H1 (cell line): Measurements from ENCODE around the gene TUBA1A. TPM values are rescaled to one million over a fixed set of nuclear protein-coding genes. Genes with fewer than 3 reads are reported as not detected.

Source experiments
- CTCF ChIA-PET: fragments of 300-600 bp; sonication (Branson Sonifier 250); formaldehyde crosslinking; loops from one replicate; lab custom pipeline; 2021; ENCODE audit not compliant: partially characterized antibody; lab: Charles Lee
- POLR2A ChIA-PET: fragments of 300-600 bp; sonication (Branson Sonifier 250); formaldehyde crosslinking; loops from one replicate; lab custom pipeline; 2021; ENCODE audit warnings: inconsistent platforms; ENCODE audit not compliant: partially characterized antibody; lab: Charles Lee
- DNase-seq, 2 experiments: peaks; one replicate each; pipeline versions ENCODE4 v3.0.0 to v3.0.0-alpha.2; 2010 to 2022; ENCODE audit warnings: low spot score in 2 of 2, low read depth in 1 of 2, mixed read lengths in 1 of 2
- FAIRE-seq: peaks from 2 replicates; lab custom pipeline; 2011; peaks lifted over from hg19 to GRCh38; lab: Jason Lieb, UNC
- H2AFZ ChIP-seq: 2 replicates; pipeline ENCODE4 v1.8.1; 2012; ENCODE audit warnings: low read length, inconsistent platforms
- H2AK5ac ChIP-seq: 2 replicates; pipeline ENCODE4 v1.6.1; 2013; ENCODE audit warnings: low read depth, low read length
- H2BK120ac ChIP-seq: replicated peaks from 2 replicates; pipeline ENCODE3; 2013; ENCODE audit warnings: low read depth, low read length, inconsistent platforms
- H2BK12ac ChIP-seq: 2 replicates; pipeline ENCODE4 v1.6.1; 2013; ENCODE audit warnings: low read depth, low read length
- H2BK15ac ChIP-seq: 2 replicates; pipeline ENCODE4 v1.6.1; 2013; ENCODE audit warnings: low read length
- H2BK20ac ChIP-seq: 2 replicates; pipeline ENCODE4 v1.6.1; 2013; ENCODE audit warnings: low read length
- H2BK5ac ChIP-seq: 2 replicates; pipeline ENCODE4 v1.6.1; 2013; ENCODE audit warnings: low read depth, low read length
- H3K14ac ChIP-seq: 2 replicates; pipeline ENCODE4 v1.6.1; 2013; ENCODE audit warnings: inconsistent platforms; ENCODE audit not compliant: insufficient read length
- H3K18ac ChIP-seq: 2 replicates; pipeline ENCODE4 v1.6.1; 2013; ENCODE audit warnings: low read length; ENCODE audit errors: extremely low read depth
- H3K23ac ChIP-seq: 2 replicates; pipeline ENCODE4 v1.6.1; 2013; ENCODE audit warnings: inconsistent platforms; ENCODE audit not compliant: insufficient read length
- H3K23me2 ChIP-seq: 2 replicates; pipeline ENCODE4 v1.6.1; 2013; ENCODE audit warnings: low read depth, low read length
- H3K27ac ChIP-seq: 2 replicates; pipeline ENCODE4 v1.6.1; 2011; ENCODE audit warnings: low read depth, low read length, inconsistent platforms
- H3K27me3 ChIP-seq, 4 experiments: replicated peaks in 1 of 4; 1 replicate in 1 of 4; 2 replicates in 3 of 4; pipeline versions ENCODE4 v1.6.1 to v1.8.1; 2011 to 2013; ENCODE audit warnings: low read length in 3 of 4, mild to moderate bottlenecking in 3 of 4, inconsistent platforms in 2 of 4, mixed read lengths in 2 of 4, moderate library complexity in 1 of 4; ENCODE audit not compliant: control insufficient read depth in 3 of 4, insufficient read depth in 3 of 4; ENCODE audit errors: extremely low read depth in 1 of 4
- H3K36me3 ChIP-seq, 4 experiments: 2 replicates each; pipeline versions ENCODE4 v1.6.1 to v1.8.1; 2011 to 2013; ENCODE audit warnings: mild to moderate bottlenecking in 4 of 4, low read length in 3 of 4, moderate library complexity in 2 of 4, control low read depth in 1 of 4, inconsistent platforms in 1 of 4; ENCODE audit not compliant: insufficient read depth in 4 of 4, control insufficient read depth in 2 of 4
- H3K4ac ChIP-seq: replicated peaks from 2 replicates; pipeline ENCODE3; 2013; ENCODE audit warnings: low read length, low read depth, mixed read lengths, inconsistent platforms; ENCODE audit not compliant: insufficient read length
- H3K4me1 ChIP-seq, 4 experiments: replicated peaks in 1 of 4; 1 replicate in 1 of 4; 2 replicates in 3 of 4; pipeline versions ENCODE4 v1.6.1 to v1.8.1; 2011 to 2013; ENCODE audit warnings: low read length in 3 of 4, inconsistent platforms in 2 of 4, mixed read lengths in 1 of 4; ENCODE audit not compliant: insufficient read depth in 4 of 4, control insufficient read depth in 3 of 4
- H3K4me2 ChIP-seq, 2 experiments: 2 replicates each; pipeline versions ENCODE4 v1.6.1 to v1.8.1; 2011 to 2013; ENCODE audit warnings: low read depth in 2 of 2, low read length in 2 of 2, control low read depth in 1 of 2, inconsistent platforms in 1 of 2, mild to moderate bottlenecking in 1 of 2; ENCODE audit not compliant: insufficient read depth in 1 of 2
- H3K4me3 ChIP-seq, 4 experiments: fragments of 200-600, 300-600 bp in 1 of 4; sonication (generic), shearing (Covaris generic), sonication (Bioruptor Twin) in 1 of 4; 2 replicates each; pipeline versions ENCODE4 v1.5.1 to v1.8.1; 2011 to 2016; ENCODE audit warnings: low read length in 4 of 4, low read depth in 3 of 4, control low read depth in 2 of 4, inconsistent platforms in 2 of 4, mild to moderate bottlenecking in 2 of 4, mixed read lengths in 1 of 4, moderate library complexity in 1 of 4; ENCODE audit not compliant: insufficient read depth in 2 of 4; ENCODE audit errors: extremely low read depth in 1 of 4
- H3K56ac ChIP-seq: replicated peaks from 2 replicates; pipeline ENCODE3; 2013; ENCODE audit warnings: low read depth, mild to moderate bottlenecking, mixed read lengths, low read length, inconsistent platforms; ENCODE audit not compliant: insufficient read length
- H3K79me1 ChIP-seq: 2 replicates; pipeline ENCODE4 v1.6.1; 2013; ENCODE audit warnings: low read depth, low read length, control low read depth
- H3K79me2 ChIP-seq, 2 experiments: 2 replicates each; pipeline versions ENCODE4 v1.6.1 to v1.8.1; 2012 to 2013; ENCODE audit warnings: low read length in 2 of 2, mild to moderate bottlenecking in 2 of 2, inconsistent platforms in 1 of 2; ENCODE audit not compliant: insufficient read depth in 2 of 2, control insufficient read depth in 1 of 2
- H3K9ac ChIP-seq, 4 experiments: replicated peaks in 1 of 4; 1 replicate in 1 of 4; 2 replicates in 3 of 4; pipeline versions ENCODE4 v1.6.1 to v1.8.1; 2011 to 2013; ENCODE audit warnings: low read depth in 3 of 4, low read length in 3 of 4, control low read depth in 2 of 4, mild to moderate bottlenecking in 2 of 4, moderate library complexity in 2 of 4, inconsistent platforms in 1 of 4; ENCODE audit errors: extremely low read depth in 1 of 4
- H3K9me3 ChIP-seq, 2 experiments: 2 replicates each; pipeline versions ENCODE4 v1.6.1 to v1.8.1; 2012 to 2013; ENCODE audit warnings: mild to moderate bottlenecking in 2 of 2, moderate library complexity in 2 of 2, control low read depth in 1 of 2, inconsistent platforms in 1 of 2, low read depth in 1 of 2, low read length in 1 of 2, mixed read lengths in 1 of 2; ENCODE audit not compliant: insufficient read depth in 2 of 2
- H4K20me1 ChIP-seq, 2 experiments: replicated peaks in 1 of 2; 2 replicates each; pipeline versions ENCODE3 to v1.8.1; 2011 to 2013; ENCODE audit warnings: inconsistent platforms in 2 of 2, low read length in 2 of 2, mild to moderate bottlenecking in 1 of 2; ENCODE audit not compliant: insufficient read depth in 2 of 2, control insufficient read depth in 1 of 2
- H4K5ac ChIP-seq: 2 replicates; pipeline ENCODE4 v1.6.1; 2013; ENCODE audit warnings: low read length, low read depth, mixed read lengths, inconsistent platforms; ENCODE audit not compliant: insufficient read length
- H4K8ac ChIP-seq: 2 replicates; pipeline ENCODE4 v1.8.0; 2013; ENCODE audit warnings: mild to moderate bottlenecking, moderate library complexity, low read length, inconsistent platforms; ENCODE audit not compliant: insufficient read depth; ENCODE audit errors: extremely low read depth
- H4K91ac ChIP-seq: replicated peaks from 2 replicates; pipeline ENCODE3; 2013; ENCODE audit warnings: low read length, mixed read lengths, inconsistent platforms; ENCODE audit not compliant: insufficient read length
- CEBPB ChIP-seq: IDR thresholded peaks from 2 replicates; pipeline ENCODE4 v1.6.1; 2012; ENCODE audit warnings: low read depth, low read length
- CHD1 ChIP-seq: IDR thresholded peaks from 2 replicates; pipeline ENCODE4 v1.6.1; 2012; ENCODE audit warnings: low read depth, low read length, improper control_type of control experiment
- POLR2A ChIP-seq, 2 experiments: IDR thresholded peaks; 1 replicate in 1 of 2; 2 replicates in 1 of 2; pipeline ENCODE4 v1.6.1; 2011; ENCODE audit warnings: low read depth in 2 of 2, low read length in 2 of 2, mild to moderate bottlenecking in 2 of 2; ENCODE audit errors: control extremely low read depth in 1 of 2
- SIRT6 ChIP-seq: IDR thresholded peaks from one replicate; pipeline ENCODE4 v1.7.1; 2012; ENCODE audit warnings: low read length, inconsistent platforms
- TAF7 ChIP-seq: optimal IDR thresholded peaks from 2 replicates; pipeline ENCODE3; 2011; ENCODE audit warnings: low read depth, mild to moderate bottlenecking, inconsistent platforms, low read length, moderate library complexity, borderline replicate concordance
- USF2 ChIP-seq: IDR thresholded peaks from 2 replicates; pipeline ENCODE4 v1.6.1; 2011; ENCODE audit warnings: low read length, improper control_type of control experiment
- whole genome bisulfite sequencing, 2 experiments: shearing (Covaris generic) in 1 of 2; methylation state at CpG; one replicate each; pipeline versions ENCODE4 v1.1.6 to v1.1.7; 2013 to 2015; ENCODE audit warnings: low lambda C conversion rate in 2 of 2, mixed read lengths in 2 of 2, inconsistent platforms in 1 of 2, low coverage in 1 of 2, missing lambda C conversion rate in 1 of 2; ENCODE audit not compliant: insufficient replicate concordance in 2 of 2, insufficient coverage in 1 of 2, insufficient read length in 1 of 2; ENCODE audit errors: extremely low coverage in 1 of 2, missing lambda C conversion rate in 1 of 2; 5-methylcytosine and 5-hydroxymethylcytosine counted together
- long read RNA-seq, 2 experiments: library from RNA in 1 of 2; library from capped mRNA in 1 of 2; stranded (forward); transcript quantifications; one replicate each; pipeline ENCODE4 v2.0.0, GENCODE V29; 2021; ENCODE audit warnings: inconsistent platforms in 1 of 2
- polyA minus RNA-seq, 3 experiments: library from RNA; depleted of rRNA, polyadenylated mRNA; stranded (reverse); fragments of >200 nt; gene quantifications; 1 replicate in 2 of 3; 2 replicates in 1 of 3; pipeline ENCODE4 v1.2.3, GENCODE V29; 2011
- polyA plus RNA-seq, 7 experiments: library from polyadenylated mRNA; depleted of rRNA in 3 of 7; stranded (reverse) in 5 of 7; unstranded in 2 of 7; fragments of >200 nt in 5 of 7; fragments of 200-250 nt in 2 of 7; gene quantifications; 1 replicate in 5 of 7; 2 replicates in 1 of 7; 4 replicates in 1 of 7; pipeline versions ENCODE4 v1.2.1 to v1.2.3, GENCODE V29; 2011 to 2013; ENCODE audit warnings: missing spikeins in 2 of 7, mixed read lengths in 2 of 7
- total RNA-seq: library from RNA; stranded (reverse); fragmentation: NEBNext Ultra II Directional; extraction: Animal tissue kit (Norgen Biotek cat#: 25700); gene quantifications from 2 replicates; pipeline ENCODE4 v1.2.1, GENCODE V29; 2021
- TF ChIP-seq, protein P1 (sequence below): IDR thresholded peaks from 2 replicates; pipeline ENCODE4 v1.6.1; 2011; ENCODE audit warnings: low read depth, mild to moderate bottlenecking, low read length; ENCODE audit not compliant: insufficient read depth

TUBA1A gene
- 283 and 290 TPM in 2 replicates for total RNA-seq
- 789 and 1,018 TPM in 2 replicates for polyA plus RNA-seq (2011; rRNA removed)
- polyA plus RNA-seq (2011; cell fraction: cytosol; rRNA removed): 669 TPM
- polyA plus RNA-seq (2011; cell fraction: nucleus; rRNA removed): 588 TPM
- 287 to 339 TPM (median 327 TPM) in 4 replicates for polyA plus RNA-seq (2012, experiment 1 of 2)
- polyA plus RNA-seq (2012, experiment 2 of 2): 552 TPM
- polyA plus RNA-seq (2013, experiment 1 of 2): 342 TPM
- 310 TPM for polyA plus RNA-seq (2013, experiment 2 of 2)
- polyA minus RNA-seq (2011; rRNA and poly(A)+ RNA removed): 638 and 677 TPM in 2 replicates
- polyA minus RNA-seq (2011; cell fraction: cytosol; rRNA and poly(A)+ RNA removed): 160 TPM
- 161 TPM for polyA minus RNA-seq (2011; cell fraction: nucleus; rRNA and poly(A)+ RNA removed)
- long read RNA-seq, experiment 1, transcript TUBA1A-202 (4 exons, 1,915 nt): major isoform, 376 of 679 reads
- long read RNA-seq, experiment 1, transcript TUBA1A-207 (3 exons, 1,384 nt): minor isoform, 70 of 679 reads
- long read RNA-seq, experiment 1, transcript TUBA1A-206 (2 exons, 696 nt): minor isoform, 9 of 679 reads
- long read RNA-seq, experiment 1, partial matches to known transcripts: 11 of 679 reads
- long read RNA-seq, experiment 1, other reads (novel, unspliced or antisense): 209 of 679 reads
- long read RNA-seq, experiment 2, transcript TUBA1A-207 (3 exons, 1,384 nt): minor isoform, 12 of 1,246 reads
- long read RNA-seq, experiment 2, transcript TUBA1A-202 (4 exons, 1,915 nt): major isoform, 1,221 of 1,246 reads
- long read RNA-seq, experiment 2, partial matches to known transcripts: 3 of 1,246 reads
- long read RNA-seq, experiment 2, other reads (novel, unspliced or antisense): 7 of 1,246 reads

DNA sequence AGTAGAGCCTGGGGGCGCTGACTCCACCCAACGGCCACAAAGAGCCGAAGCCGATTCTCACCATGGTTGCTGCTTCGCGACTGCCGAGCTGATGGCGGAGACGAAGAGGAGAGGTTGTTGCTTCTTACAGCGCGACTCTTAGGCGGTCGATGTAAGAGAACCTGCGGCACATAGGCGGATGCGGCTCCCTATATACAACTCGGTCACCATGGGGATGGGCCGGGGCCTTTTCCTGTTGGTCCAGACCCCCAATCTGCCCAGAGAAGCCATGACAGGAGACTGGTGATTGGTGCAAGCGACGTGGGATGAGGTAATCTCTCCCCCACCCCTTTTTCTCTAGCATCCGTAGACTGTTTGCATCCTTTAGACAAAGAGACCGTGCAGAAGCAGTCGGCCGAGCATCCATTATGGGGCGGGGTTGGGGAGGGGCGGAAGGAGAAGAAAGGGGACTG lies at the start of gene TUBA1A:
TUBA1A (minus strand) TSS at position 165 of the 452 bp plus-strand sequence; CDS start at position 64, 101 bp downstream.
- H3K79me2 ChIP-seq: peaks cover 0 to 9% of the 10 kb centered on the region in 2 experiments; a peak in 2 of 4 replicates
- DNase-seq (peak; percentile 89 to 95), FAIRE-seq (peak; percentile 66)
- H2BK12ac ChIP-seq: 0 out of 2 replicates have a peak within 1 kb of the TSS, but pooled peaks have one; percentile 29
- no peak within 1 kb of the TSS for H3K23ac ChIP-seq
- no peak within 1 kb of the TSS for H4K5ac ChIP-seq
- peaks cover 2 to 22% (median 8%) of the 10 kb centered on the region in 4 experiments; a peak in 5 of 8 replicates for H3K36me3 ChIP-seq
- H3K27me3 ChIP-seq: no peaks in the 10 kb centered on the region
- H4K20me1 ChIP-seq: peaks cover 0 to 4% of the 10 kb centered on the region in 2 experiments
- peak within 1 kb of the TSS; percentile 88 for H2BK5ac ChIP-seq
- WGBS, 2 experiments: 0% methylated on average over 25 of the region's 26 CpGs; no CpG with 5 or more reads in 1 of the 2 experiments
- peak within 1 kb of the TSS; percentile 69 to 82 for H3K4me2 ChIP-seq
- H2BK15ac ChIP-seq: no peak within 1 kb of the TSS
- H3K4me1 ChIP-seq: no peaks in the 10 kb centered on the region; a peak in 2 of 7 replicates
- peak within 1 kb of the TSS; percentile 92 for H4K8ac ChIP-seq
- H3K56ac ChIP-seq: peak within 1 kb of the TSS; percentile 46
- H3K23me2 ChIP-seq: peaks cover 5% of the 10 kb centered on the region; the same call in 1 of the 2 replicates
- no peaks in the 10 kb centered on the region for H3K9me3 ChIP-seq
- no peak within 1 kb of the TSS; the same call in 1 of the 2 replicates for H3K18ac ChIP-seq
- peak within 1 kb of the TSS; percentile 73 to 83 (median 78) for H3K9ac ChIP-seq
- no peak within 1 kb of the TSS for H2AK5ac ChIP-seq
- ChIA-PET CTCF (interaction anchor here (0.6 to 1.6 kb wide), 6 partner anchors 9 to 170 kb away, joined by 3 to 4 read pairs (median 3); no protein-coding TSS in a partner anchor), POLR2A (interaction anchor here (0.7 to 4.1 kb wide), 17 partner anchors 9 to 91 kb away, joined by 3 to 41 read pairs (median 5); partner anchors contain the start of gene TUBA1B)
- no peak within 1 kb of the TSS for H2BK20ac ChIP-seq
- H2BK120ac ChIP-seq: peak within 1 kb of the TSS; percentile 61
- H4K91ac ChIP-seq: peak within 1 kb of the TSS; percentile 55
- peak within 1 kb of the TSS; percentile 57 to 93 (median 84) for H3K4me3 ChIP-seq
- H3K14ac ChIP-seq: no peak within 1 kb of the TSS
- H3K27ac ChIP-seq: peak within 1 kb of the TSS; percentile 76
- H3K79me1 ChIP-seq: no peaks in the 10 kb centered on the region; the same call in 1 of the 2 replicates
- H2AFZ ChIP-seq: no peak within 1 kb of the TSS
- H3K4ac ChIP-seq: peak within 1 kb of the TSS; percentile 69
- TF ChIP-seq CHD1: no peak; the same call in 1 of the 2 replicates
- TF ChIP-seq USF2: no peak
- peak; percentile 93 to 96 for TF ChIP-seq POLR2A (IDR thresholded peaks at IDR 0.05; ENCODE audit: control extremely low read depth in 1 of 2, low read depth in 2 of 2, low read length in 2 of 2)
- TF ChIP-seq CEBPB: peak; percentile 82
- TF ChIP-seq, protein P1, sequence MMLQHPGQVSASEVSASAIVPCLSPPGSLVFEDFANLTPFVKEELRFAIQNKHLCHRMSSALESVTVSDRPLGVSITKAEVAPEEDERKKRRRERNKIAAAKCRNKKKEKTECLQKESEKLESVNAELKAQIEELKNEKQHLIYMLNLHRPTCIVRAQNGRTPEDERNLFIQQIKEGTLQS: no peak
- peak; percentile 74 for TF ChIP-seq TAF7
- TF ChIP-seq SIRT6: no peak
